GM21529 (cell line): ENCODE measurements around the gene TCEAL7.

Experiments
- ATAC-seq: cut with Tn5 transposase; IDR thresholded peaks from one replicate; pipeline ENCODE4 v1.9.1; 2021; ENCODE audit not compliant: unreplicated experiment

The TCEAL7 gene

DNA sequence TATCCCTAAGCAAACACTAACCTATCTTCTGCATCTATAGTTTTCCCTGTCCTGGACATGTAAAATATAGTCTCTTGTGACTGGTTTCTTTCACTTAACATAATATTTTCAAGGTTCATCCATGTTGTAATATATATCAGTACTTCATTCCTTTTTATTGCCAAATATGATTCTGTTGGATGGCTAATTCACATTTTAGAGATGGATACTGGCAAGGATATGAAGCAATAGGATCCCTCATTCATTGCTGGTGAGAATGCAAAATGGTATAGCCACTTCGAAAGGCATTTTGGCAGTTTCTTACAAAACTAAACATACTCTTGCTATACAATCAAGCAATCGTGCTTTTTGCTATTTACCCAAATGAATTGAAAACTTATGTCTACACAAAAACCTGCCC is 33.0 kb downstream of the TCEAL7 start:
- no peak for ATAC-seq

DNA sequence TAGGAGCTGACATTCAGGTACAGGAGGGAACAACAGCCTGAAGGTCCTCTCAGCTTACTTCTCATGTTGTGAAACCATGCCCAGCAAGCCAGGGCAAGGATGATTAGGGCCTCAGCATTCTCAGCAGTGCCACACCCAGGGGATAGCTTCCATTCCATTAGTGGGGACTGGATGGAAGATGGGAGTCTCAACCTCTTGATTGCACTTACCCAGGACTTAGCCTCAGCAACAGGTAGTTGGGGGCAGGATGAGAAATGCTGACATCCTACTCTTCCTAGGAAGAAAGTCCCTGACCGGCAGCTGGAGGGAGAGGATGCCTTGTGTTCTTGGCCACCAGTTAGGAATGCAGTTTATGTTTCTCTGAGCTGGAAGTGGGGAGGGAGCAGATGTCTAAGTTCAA is 37.5 kb downstream of the TCEAL7 start:
- no peak for ATAC-seq

- ATAC-seq, result no peak
These were observed 39.4 kb downstream of the TCEAL7 start for GRCh38 chrX:103369479-103369878.

- ATAC-seq, result no peak
These were observed 42.8 kb downstream of the TCEAL7 start for GRCh38 chrX:103372886-103373285.

- ATAC-seq, result no peak
These were observed 43.5 kb downstream of the TCEAL7 start for GRCh38 chrX:103373581-103373980.

- ATAC-seq, result no peak
These were observed 46.3 kb downstream of the TCEAL7 start, which contains the start of gene BEX3 for GRCh38 chrX:103376118-103376978. BEX3 (plus strand) TSS chrX:103376538; CDS start chrX:103377522, 984 bp downstream.

DNA sequence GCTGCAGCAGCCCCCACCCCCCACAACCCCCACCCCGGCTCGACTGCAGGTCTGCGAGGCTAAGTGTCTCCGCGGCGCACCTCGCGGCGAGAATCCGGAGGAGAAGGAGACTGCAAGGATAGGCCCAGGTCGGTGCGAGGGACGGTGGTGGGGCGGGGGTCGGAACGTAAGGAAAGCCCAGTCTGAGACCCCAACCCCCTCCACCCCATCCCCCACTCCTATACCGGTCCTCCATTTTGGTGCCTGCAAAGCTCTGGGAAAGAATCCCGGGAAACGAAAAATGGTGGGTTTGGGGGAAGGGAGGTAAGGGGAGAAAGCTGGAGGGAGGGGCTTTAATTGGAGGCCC is 46.9 kb downstream of the TCEAL7 start:
- no peak for ATAC-seq

DNA sequence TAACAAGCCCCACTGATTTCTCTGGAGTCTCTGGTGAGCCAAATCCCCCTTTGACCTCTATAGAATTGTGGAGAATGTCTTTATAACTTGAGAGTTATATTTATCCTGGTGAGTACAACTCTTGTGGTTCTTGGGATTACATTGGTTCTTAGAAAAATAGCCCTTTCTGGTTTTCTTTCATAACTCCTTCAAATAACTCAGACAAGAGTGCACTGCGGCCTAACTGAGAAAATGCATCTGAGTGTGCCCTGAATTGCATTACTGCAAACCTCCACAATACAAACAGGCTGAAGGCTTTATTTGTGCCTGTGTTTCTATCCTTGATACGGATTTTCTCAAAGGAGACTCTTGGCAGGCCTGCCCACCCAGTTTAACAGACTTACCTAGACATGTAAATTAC is 49.0 kb downstream of the TCEAL7 start:
- ATAC-seq, result no peak
